RWPE1 (cell line): ENCODE results near the gene TMEM33.

Experiments
- CTCF ChIA-PET: fragments of 350-600 bp; sonication (Branson Sonifier 250); formaldehyde crosslinking; extraction: SDS; loops from one replicate; lab custom pipeline; 2021; lab: Yijun Ruan, JAX
- POLR2A ChIA-PET: fragments of 400-600 bp; formaldehyde crosslinking; extraction: SDS; loops from one replicate; lab custom pipeline; 2020; ENCODE audit warnings: antibody characterized with exemption; ENCODE audit not compliant: low non-redundant PET; lab: Yijun Ruan, JAX
- DNase-seq: peaks from one replicate; pipeline ENCODE4 v3.0.0; 2012; ENCODE audit warnings: low spot score
- H3K27ac ChIP-seq: fragments of 450-650 bp; 2 replicates; pipeline ENCODE4 v1.5.1; 2017
- TF ChIP-seq, protein P1 (sequence below): fragments of 450-650 bp; conservative IDR thresholded peaks from 2 replicates; pipeline ENCODE4 v1.5.1; 2017; ENCODE audit warnings: low read depth, mild to moderate bottlenecking

TMEM33 gene

DNA sequence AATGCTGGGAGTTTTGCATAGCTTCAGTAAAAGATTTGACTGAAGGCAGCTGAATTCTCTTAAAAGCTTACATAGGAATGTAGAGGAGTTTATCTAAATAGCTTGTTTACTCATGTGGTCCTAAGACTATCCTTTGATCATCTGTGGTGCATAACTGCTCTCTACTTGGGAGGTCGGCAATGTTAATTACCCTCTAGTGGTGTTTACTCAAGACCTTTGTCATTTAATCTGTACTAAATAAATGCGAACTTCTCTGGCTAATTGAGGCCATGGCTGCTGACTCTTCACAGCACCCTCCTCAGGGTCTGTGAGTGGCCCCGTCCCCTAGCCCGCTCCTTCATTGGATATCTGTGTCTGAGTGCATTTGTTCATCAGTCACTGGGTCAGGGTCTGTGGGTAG, 13.8 kb upstream of the TMEM33 start:
- POLR2A ChIA-PET, result no interaction called here
- no peak for DNase-seq
- H3K27ac ChIP-seq, result no peak overlapping the region
- CTCF ChIA-PET, result no interaction called here
- TF ChIP-seq, protein P1, sequence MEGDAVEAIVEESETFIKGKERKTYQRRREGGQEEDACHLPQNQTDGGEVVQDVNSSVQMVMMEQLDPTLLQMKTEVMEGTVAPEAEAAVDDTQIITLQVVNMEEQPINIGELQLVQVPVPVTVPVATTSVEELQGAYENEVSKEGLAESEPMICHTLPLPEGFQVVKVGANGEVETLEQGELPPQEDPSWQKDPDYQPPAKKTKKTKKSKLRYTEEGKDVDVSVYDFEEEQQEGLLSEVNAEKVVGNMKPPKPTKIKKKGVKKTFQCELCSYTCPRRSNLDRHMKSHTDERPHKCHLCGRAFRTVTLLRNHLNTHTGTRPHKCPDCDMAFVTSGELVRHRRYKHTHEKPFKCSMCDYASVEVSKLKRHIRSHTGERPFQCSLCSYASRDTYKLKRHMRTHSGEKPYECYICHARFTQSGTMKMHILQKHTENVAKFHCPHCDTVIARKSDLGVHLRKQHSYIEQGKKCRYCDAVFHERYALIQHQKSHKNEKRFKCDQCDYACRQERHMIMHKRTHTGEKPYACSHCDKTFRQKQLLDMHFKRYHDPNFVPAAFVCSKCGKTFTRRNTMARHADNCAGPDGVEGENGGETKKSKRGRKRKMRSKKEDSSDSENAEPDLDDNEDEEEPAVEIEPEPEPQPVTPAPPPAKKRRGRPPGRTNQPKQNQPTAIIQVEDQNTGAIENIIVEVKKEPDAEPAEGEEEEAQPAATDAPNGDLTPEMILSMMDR, result no peak

DNA sequence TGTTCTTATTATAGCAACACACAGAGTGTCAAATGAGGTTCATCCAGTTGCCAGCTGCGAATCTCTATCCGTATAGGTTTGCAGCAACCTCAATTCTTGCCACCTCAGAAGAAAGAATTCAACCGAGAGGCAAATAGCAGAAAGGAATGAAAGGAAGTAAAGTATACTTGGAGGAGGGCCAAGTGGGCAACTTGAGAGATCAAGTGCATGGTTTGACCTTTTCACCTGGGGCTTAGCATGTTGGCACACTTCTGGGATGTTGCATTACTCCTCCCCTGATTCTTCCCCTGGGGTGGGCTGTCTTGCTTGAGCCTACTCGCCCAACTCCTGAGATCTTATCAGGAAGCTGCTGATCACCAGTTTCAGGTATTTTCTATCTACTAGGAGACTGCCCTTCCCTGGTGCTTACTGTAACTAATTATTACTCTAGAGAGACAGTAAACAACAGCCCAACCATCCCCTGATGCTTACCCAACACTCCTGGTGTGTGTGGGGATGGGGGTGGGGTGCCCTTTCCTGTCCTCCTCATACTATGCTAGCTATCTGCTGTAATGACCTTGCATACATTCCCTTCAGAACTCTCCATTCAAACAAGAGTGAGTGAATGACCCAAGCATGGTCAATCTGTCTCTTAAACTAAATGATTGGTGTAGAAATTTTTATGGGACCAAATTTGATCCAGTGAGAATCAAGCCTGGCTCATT, 7.3 kb upstream of the TMEM33 start:
- POLR2A ChIA-PET, result no interaction called here
- DNase-seq, result no peak
- H3K27ac ChIP-seq, result no peak overlapping the region
- CTCF ChIA-PET, result interaction anchor here (0.7 kb wide), 1 partner anchor 1294 kb away, joined by 3 read pairs; no protein-coding TSS in a partner anchor
- TF ChIP-seq, protein P1, result no peak

GRCh38 chr4:41930139-41930831, 4.9 kb upstream of the TMEM33 start:
- no peak overlapping the region for H3K27ac ChIP-seq
- DNase-seq, result no peak
- TF ChIP-seq, protein P1, result no peak
- ChIA-PET POLR2A (no interaction called here), CTCF (no interaction called here)

DNA sequence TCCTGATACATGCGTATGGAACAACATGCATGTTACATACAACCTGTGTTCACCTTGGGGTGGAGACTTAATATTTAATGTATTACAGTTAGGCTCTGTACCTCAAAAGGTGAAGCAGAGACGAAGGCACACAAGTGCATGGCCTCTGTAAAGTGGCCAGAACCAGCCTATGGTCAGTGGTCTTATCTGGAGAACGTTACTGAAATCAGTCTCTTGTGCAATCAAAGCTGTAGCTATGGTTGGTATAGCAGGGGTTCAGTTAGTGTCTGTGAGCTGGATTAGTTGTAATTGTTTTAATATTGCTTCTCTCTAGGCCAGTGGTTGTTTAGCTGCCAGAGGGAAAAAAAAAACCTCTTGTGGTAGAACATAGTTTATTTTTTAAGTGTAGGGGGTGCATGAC, 2.2 kb upstream of the TMEM33 start:
- DNase-seq, result no peak
- ChIA-PET POLR2A (no interaction called here), CTCF (no interaction called here)
- TF ChIP-seq, protein P1, result no peak
- H3K27ac ChIP-seq, result no peak overlapping the region

- no peak for DNase-seq
- TF ChIP-seq, protein P1, result no peak
- POLR2A ChIA-PET, result no interaction called here
- CTCF ChIA-PET, result no interaction called here
- H3K27ac ChIP-seq, result no peak overlapping the region
Observed at GRCh38 chr4:41933997-41934503, 1.2 kb upstream of the TMEM33 start.

DNA sequence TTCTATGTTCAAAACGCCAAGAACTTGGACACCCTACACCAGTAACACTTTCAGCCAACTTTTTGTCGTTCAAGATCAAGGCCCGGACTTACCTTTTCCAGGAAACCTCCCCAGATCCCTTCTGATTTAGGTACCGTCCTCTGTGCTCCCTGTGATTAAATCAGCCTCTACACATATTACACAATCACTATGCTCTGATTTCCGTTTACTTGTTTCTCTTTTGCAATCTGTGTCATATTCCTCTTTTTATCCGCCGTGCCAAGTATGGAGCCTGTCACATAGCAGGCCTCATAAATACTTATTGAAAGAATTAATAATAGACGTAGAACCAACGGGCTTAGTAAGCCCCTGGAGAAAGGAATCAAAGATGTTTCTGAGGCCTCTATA, 722 bp upstream of the TMEM33 start:
- TF ChIP-seq, protein P1, result no peak
- POLR2A ChIA-PET, result no interaction called here
- CTCF ChIA-PET, result interaction anchor here (0.6 kb wide), 1 partner anchor 9 kb away, joined by 3 read pairs; no protein-coding TSS in a partner anchor
- no peak for DNase-seq
- no peak overlapping the region for H3K27ac ChIP-seq
